ENCODE data around the gene PTPRS. TPM values are rescaled to one million over a fixed set of nuclear protein-coding genes. Genes with fewer than 3 reads are reported as not detected.
A peak's percentile ranks its signal among the peaks of the same experiment; 100 is the strongest.

PTPRS gene
- total and polyA plus RNA-seq, 2 of the 8 experiments (the other 6 are each of a cell fraction or from before 2014, with no cell fraction given) = 96.8 to 223 TPM

- FAIRE-seq (no peak), DNase-seq (ENCODE audit: low read depth in 1 of 2, low spot score in 2 of 2) (no peak)
- Histone ChIP-seq H2BK20ac (ENCODE audit: low read length) (no peak overlapping the region), H3K4me1 (replicated peaks in 1 of 4; ENCODE audit: control insufficient read depth in 3 of 4, insufficient read depth in 4 of 4, low read length in 3 of 4) (peaks cover 2 to 19% (median 12%) of the 10 kb centered on the region in 4 experiments), H3K36me3 (ENCODE audit: control insufficient read depth in 2 of 4, insufficient read depth in 4 of 4, low read length in 3 of 4) (0 out of 8 replicates have a peak, but pooled peaks cover 0 to 3% (median 0%) of the 10 kb centered on the region in 4 experiments), H2BK120ac (replicated peaks; ENCODE audit: low read depth, low read length) (no peak overlapping the region), H2BK5ac (ENCODE audit: low read depth, low read length) (no peak overlapping the region), H2BK12ac (ENCODE audit: low read depth, low read length) (no peak overlapping the region), H2AFZ (ENCODE audit: low read length) (no peak overlapping the region), H2BK15ac (ENCODE audit: low read length) (no peak overlapping the region), H3K23ac (ENCODE audit: insufficient read length) (no peak overlapping the region), H3K4me3 (ENCODE audit: extremely low read depth in 1 of 4, insufficient read depth in 2 of 4, low read depth in 3 of 4, low read length in 4 of 4) (no peak overlapping the region), H3K18ac (ENCODE audit: extremely low read depth, low read length) (no peak overlapping the region), H3K56ac (replicated peaks; ENCODE audit: insufficient read length, low read depth, low read length) (no peak overlapping the region), H4K8ac (ENCODE audit: extremely low read depth, insufficient read depth, low read length) (no peak overlapping the region), H3K79me1 (ENCODE audit: low read depth, low read length) (peaks cover 22% of the 10 kb centered on the region), H3K4ac (replicated peaks; ENCODE audit: insufficient read length, low read depth, low read length) (no peak overlapping the region), H3K14ac (ENCODE audit: insufficient read length) (no peak overlapping the region), H3K27ac (ENCODE audit: low read depth, low read length) (no peak overlapping the region), H3K79me2 (ENCODE audit: control insufficient read depth in 1 of 2, insufficient read depth in 2 of 2, low read length in 2 of 2) (peaks cover 12 to 95% of the 10 kb centered on the region in 2 experiments), H2AK5ac (ENCODE audit: low read depth, low read length) (no peak overlapping the region), H3K23me2 (ENCODE audit: low read depth, low read length) (peaks cover 5% of the 10 kb centered on the region; the same call in 1 of the 2 replicates), H3K9me3 (ENCODE audit: insufficient read depth in 2 of 2, low read depth in 1 of 2, low read length in 1 of 2) (no peaks in the 10 kb centered on the region), H4K20me1 (replicated peaks in 1 of 2; ENCODE audit: control insufficient read depth in 1 of 2, insufficient read depth in 2 of 2, low read length in 2 of 2) (peaks cover 48 to 49% of the 10 kb centered on the region in 2 experiments), H3K4me2 (ENCODE audit: insufficient read depth in 1 of 2, low read depth in 2 of 2, low read length in 2 of 2) (no peak overlapping the region), H3K9ac (replicated peaks in 1 of 4; ENCODE audit: extremely low read depth in 1 of 4, low read depth in 3 of 4, low read length in 3 of 4) (no peak overlapping the region), H4K5ac (ENCODE audit: insufficient read length, low read depth, low read length) (no peak overlapping the region), H3K27me3 (replicated peaks in 1 of 4; ENCODE audit: control insufficient read depth in 3 of 4, extremely low read depth in 1 of 4, insufficient read depth in 3 of 4, low read length in 3 of 4) (no peaks in the 10 kb centered on the region), H4K91ac (replicated peaks; ENCODE audit: insufficient read length, low read length) (no peak overlapping the region)
- CTCF ChIA-PET (ENCODE audit: partially characterized antibody) = interaction anchor here (0.8 to 1.7 kb wide), 2 partner anchors 10 to 30 kb away, joined by 3 to 5 read pairs; no protein-coding TSS in a partner anchor
- POLR2A ChIA-PET (ENCODE audit: partially characterized antibody) = interaction anchor here (1.1 to 1.7 kb wide), 2 partner anchors 10 to 18 kb away, joined by 3 to 5 read pairs; no protein-coding TSS in a partner anchor
- WGBS, 2 experiments (ENCODE audit: extremely low coverage in 1 of 2, insufficient coverage in 1 of 2, insufficient read length in 1 of 2, insufficient replicate concordance in 2 of 2, low coverage in 1 of 2, low lambda C conversion rate in 2 of 2, missing lambda C conversion rate in 1 of 2) = 89% methylated on average over 8 of the region's 10 CpGs; no CpG with 5 or more reads in 1 of the 2 experiments
- TF ChIP-seq KDM1A (IDR thresholded peaks at IDR 0.05; ENCODE audit: borderline replicate concordance, low read length) (peak; percentile 85), RXRA (IDR thresholded peaks at IDR 0.05; ENCODE audit: insufficient read depth, low read depth, low read length) (no peak)
These were observed 6.3 kb downstream of the PTPRS start for GRCh38 chr19:5334366-5334739.

All from H1 (cell line).